SHP77 treated with DMSO at 0.1 percent for 48 hours (cell line): Measurements from ENCODE around the gene NMNAT3.

Experiments used
- DNase-seq: peaks from one replicate; lab custom pipeline; 2025; lab: John Stamatoyannopoulos, UW

NMNAT3 gene

DNA sequence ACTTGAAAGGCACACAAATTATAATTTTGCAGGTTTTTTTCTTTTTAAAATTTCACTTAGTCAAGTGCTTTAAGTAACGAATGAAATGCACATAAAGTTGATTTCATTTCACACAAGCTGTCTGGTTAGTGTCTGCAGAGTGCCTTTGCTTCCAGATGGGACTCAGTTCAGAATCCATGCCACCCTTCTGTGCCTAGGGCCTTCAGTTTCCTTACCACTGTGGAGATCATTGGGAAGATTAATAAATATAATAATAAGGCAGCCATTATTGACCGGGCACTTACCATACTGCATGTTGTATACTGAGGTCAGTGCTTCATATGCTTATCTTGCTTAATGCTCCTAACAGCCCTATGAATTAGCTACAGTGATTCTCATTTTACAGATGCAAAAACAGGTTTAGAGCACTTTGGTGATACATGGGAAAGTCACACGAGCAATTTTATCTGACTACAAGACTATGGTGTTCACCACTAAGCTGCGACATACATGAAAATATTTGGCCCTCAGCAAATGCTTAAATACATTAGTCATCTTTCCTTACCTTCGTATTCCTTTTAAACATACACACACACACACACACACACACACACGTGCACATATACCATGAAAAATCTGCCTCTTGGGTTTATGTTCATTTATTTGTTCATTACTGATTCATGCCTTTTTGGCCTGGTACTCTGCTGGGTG lies 3.1 kb downstream of the NMNAT3 start:
- no peak for DNase-seq

DNA sequence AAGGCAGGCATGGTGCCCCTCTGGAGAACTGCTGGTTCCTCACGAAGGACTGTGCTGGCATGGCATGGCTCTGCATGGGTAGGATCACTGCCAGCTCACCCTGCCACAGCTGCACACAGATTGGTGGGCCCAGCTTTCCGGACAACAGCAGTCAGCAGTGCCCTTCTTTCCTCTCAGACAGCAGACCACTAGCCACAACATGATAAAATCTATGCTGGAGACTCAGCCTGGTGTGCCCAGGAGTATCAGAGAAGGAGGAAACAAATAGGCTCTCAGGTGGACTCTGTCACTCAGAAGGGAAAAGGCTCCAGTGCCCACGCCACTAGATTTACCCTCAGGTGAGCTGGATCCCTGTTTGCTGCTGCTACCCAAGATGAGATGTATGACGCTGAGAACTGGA lies 4.9 kb downstream of the NMNAT3 start:
- no peak for DNase-seq

DNA sequence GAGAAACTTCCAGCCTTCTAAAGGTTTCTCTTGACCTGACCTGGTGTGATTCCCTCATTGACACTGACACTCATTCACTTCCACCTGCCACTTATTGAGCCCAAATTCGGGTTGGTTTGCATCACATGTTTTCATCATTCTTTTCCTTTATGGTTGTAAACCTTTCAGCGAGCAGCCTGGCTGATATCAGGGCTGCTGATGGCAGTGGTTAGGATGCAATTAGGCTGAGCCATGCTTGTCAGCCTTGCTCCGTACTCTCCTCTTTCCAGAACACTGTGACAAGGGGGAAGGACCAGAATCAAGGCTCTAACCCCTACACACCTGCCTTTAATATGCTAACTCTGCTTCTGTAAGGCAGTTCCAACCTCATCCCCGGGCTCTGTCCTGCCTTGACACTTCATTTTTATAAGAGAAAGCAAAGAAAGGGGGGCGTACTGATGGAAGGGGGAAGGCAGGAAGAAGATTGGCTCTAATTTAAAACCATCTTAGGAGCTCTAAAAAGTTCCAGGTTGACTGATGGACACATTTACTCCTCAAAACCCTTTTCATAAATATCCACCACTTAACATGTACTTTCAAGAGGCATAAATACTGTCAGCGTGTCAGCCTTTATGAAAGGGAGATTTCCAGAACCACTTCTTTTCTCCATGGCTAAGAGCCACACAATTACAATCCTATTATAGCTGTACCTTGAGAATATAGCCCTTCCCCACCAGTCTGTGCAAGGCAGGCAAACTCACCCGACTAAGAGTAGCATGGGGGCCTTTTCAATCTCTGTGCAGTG lies 5.7 kb downstream of the NMNAT3 start:
- DNase-seq = no peak

DNA sequence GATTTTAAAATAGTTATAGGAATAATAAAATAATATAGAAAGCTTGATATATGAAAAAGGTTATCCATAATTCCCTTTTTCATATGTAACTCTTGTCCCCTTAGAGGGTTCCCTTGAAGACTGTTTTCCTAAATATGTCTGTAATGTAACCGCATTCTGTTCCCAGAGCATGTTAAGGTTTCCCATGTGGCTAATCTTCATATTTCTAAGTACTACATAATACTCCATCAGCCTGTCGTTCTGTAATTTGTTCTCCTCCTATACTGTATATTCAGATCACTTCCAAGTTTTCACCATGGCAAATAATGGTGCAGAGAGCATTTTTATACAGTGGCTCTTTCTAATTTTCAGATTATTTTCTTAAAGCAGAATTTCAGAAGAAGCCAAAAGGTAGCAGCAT lies 6.7 kb downstream of the NMNAT3 start:
- no peak for DNase-seq

GRCh38 chr3:139670196-139670595 lies 7.6 kb downstream of the NMNAT3 start:
- DNase-seq = no peak

DNA sequence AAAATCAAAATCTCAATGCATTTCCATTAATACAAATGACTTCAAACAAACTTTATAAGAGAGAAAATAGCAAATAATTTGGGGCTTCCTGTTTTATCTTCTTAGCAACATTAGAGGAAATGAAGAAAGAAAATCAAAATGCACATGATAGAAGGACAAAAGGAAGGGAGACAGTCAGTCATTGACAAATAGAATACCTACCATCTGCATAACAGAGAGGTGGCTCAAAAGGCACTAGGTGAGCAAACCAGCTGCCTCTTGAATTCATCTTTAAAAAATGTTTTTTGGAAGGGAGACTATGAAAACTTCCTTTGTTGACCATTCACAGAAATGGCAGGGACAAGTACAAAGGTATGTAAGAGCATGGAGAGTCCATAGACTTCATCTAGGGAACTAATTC lies 9.4 kb downstream of the NMNAT3 start:
- no peak for DNase-seq

- DNase-seq = no peak
These were observed 12.8 kb downstream of the NMNAT3 start for GRCh38 chr3:139664958-139665357.

GRCh38 chr3:139660269-139660668 lies 17.5 kb downstream of the NMNAT3 start:
- DNase-seq = no peak

- DNase-seq = no peak
These were observed 18.3 kb downstream of the NMNAT3 start for GRCh38 chr3:139659511-139659910.

- no peak for DNase-seq
These were observed 19.8 kb downstream of the NMNAT3 start for GRCh38 chr3:139657936-139658335.

- no peak for DNase-seq
These were observed 20.3 kb downstream of the NMNAT3 start for GRCh38 chr3:139657434-139657833.

GRCh38 chr3:139655909-139656595 lies 21.7 kb downstream of the NMNAT3 start:
- no peak for DNase-seq

- DNase-seq = peak; percentile 10
These were observed 23.0 kb downstream of the NMNAT3 start for GRCh38 chr3:139654637-139655365.

GRCh38 chr3:139653582-139653981 lies 24.2 kb downstream of the NMNAT3 start:
- no peak for DNase-seq

GRCh38 chr3:139652561-139652960 lies 25.2 kb downstream of the NMNAT3 start:
- no peak for DNase-seq

DNA sequence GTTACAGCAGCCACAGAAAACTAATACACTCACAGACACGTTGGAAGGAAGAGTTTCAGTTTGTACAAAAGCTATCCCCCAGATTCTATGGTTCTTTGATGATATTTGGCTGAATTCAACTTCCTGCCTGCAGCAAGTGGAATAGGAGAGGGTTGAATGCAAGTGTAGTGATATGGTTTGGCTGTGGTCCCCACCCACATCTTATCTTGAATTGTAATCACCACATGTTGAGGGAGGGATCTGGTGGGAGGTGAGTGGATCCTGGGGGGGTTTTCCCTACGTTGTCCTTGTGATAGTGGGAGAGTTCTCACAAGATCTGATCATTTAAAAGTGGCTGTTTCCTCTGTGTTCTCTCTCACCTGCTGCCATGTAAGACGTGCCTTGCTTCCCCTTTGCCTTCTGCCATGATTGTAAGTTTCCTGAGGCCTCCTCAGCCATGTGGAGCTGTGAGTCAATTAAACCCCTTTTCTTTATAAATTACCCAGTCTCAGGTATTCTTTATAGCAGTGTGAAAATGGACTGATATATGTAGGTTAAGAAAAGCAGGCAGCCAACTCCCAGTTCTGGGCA lies 29.8 kb downstream of the NMNAT3 start:
- no peak for DNase-seq

DNA sequence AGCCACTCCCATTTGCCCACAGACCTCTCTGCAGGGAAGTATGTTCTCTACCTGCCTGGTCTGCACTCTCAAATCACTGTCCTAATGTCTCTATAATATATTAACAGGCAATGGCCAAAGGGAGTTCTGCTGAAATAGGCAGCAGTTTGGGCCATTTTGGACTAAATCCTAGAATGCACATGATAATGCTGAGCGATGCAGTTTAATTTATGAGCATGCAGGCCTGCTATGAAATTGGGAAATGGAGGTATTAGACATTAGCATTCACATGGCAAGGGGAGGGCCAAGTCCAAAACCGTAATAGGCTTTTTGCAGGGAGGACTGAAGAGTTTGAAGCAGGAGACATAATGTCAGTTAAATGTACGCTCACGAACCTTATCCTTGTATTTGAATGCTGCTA lies 31.3 kb downstream of the NMNAT3 start:
- no peak for DNase-seq

DNA sequence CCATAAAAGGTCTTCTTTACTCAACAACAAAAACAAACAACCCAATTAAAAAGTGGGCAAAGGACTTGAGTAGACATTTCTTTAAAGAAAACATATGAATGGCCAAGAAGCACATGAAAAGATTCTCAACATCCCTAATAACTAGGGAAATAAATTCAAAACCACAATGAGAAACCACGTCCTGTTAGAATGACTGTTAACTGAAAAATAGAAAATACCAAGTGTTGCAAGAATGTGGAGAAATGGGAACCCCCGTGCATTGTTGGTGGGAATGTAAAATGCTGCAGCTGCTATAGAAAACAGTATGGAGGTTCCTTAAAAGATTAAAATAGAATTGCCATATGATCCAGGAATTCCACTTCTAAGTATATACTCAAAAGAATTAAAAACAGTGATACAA lies 34.8 kb downstream of the NMNAT3 start:
- DNase-seq = no peak

GRCh38 chr3:139640456-139640855 lies 37.3 kb downstream of the NMNAT3 start:
- no peak for DNase-seq

GRCh38 chr3:139639662-139640061 lies 38.1 kb downstream of the NMNAT3 start:
- no peak for DNase-seq

- no peak for DNase-seq
These were observed 39.3 kb downstream of the NMNAT3 start for GRCh38 chr3:139638518-139638917.

DNA sequence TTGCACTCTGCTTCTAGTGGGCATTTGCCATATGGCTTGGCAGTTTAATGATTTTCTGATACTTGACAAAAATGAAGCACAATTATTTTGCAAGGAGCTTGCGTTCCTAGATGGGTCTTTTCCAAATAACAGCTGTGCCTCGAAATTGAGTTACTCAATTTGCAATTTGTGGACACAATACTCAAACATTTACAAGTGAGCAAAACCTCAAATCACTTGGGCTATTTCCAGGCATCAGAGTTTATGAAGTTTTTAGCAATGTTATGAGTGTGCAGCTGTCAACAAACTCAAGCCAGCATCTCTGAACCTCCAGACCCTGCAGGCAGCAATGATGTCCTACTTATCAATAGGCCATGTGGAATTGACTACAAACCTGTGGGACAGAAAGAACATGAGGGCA lies 41.3 kb downstream of the NMNAT3 start:
- no peak for DNase-seq
